ENCODE results near the gene IRS1.

Gene IRS1

GRCh38 chr2:226754821-226755604 lies 44.6 kb downstream of the IRS1 start:
- no peak for DNase-seq

- no peak for DNase-seq
These were observed 46.7 kb downstream of the IRS1 start for GRCh38 chr2:226752887-226753286.

GRCh38 chr2:226747288-226747687 lies 52.3 kb downstream of the IRS1 start:
- DNase-seq: no peak

- DNase-seq: no peak
These were observed 53.3 kb downstream of the IRS1 start for GRCh38 chr2:226746196-226746800.

- no peak for DNase-seq
These were observed 55.7 kb downstream of the IRS1 start for GRCh38 chr2:226743915-226744314.

GRCh38 chr2:226742347-226742746 lies 57.3 kb downstream of the IRS1 start:
- no peak for DNase-seq

- no peak for DNase-seq
These were observed 59.5 kb downstream of the IRS1 start for GRCh38 chr2:226740039-226740648.

GRCh38 chr2:226739545-226740030 lies 60.0 kb downstream of the IRS1 start:
- DNase-seq: no peak

GRCh38 chr2:226738821-226739544 lies 60.6 kb downstream of the IRS1 start:
- DNase-seq: no peak

- DNase-seq: no peak
These were observed 61.3 kb downstream of the IRS1 start for GRCh38 chr2:226738191-226738820.

- no peak for DNase-seq
These were observed 63.2 kb downstream of the IRS1 start for GRCh38 chr2:226736382-226736781.

- DNase-seq: no peak
These were observed 65.6 kb downstream of the IRS1 start for GRCh38 chr2:226733927-226734564.

- no peak for DNase-seq
These were observed 66.3 kb downstream of the IRS1 start for GRCh38 chr2:226733189-226733858.

- no peak for DNase-seq
These were observed 67.0 kb downstream of the IRS1 start for GRCh38 chr2:226732478-226733188.

- no peak for DNase-seq
These were observed 69.1 kb downstream of the IRS1 start for GRCh38 chr2:226730481-226730880.

- no peak for DNase-seq
These were observed 70.6 kb downstream of the IRS1 start for GRCh38 chr2:226728996-226729395.

- no peak for DNase-seq
These were observed 72.4 kb downstream of the IRS1 start for GRCh38 chr2:226727251-226727650.

- no peak for DNase-seq
These were observed 73.1 kb downstream of the IRS1 start for GRCh38 chr2:226726546-226726945.

GRCh38 chr2:226725126-226725860 lies 74.3 kb downstream of the IRS1 start:
- no peak for DNase-seq

GRCh38 chr2:226721541-226721940 lies 78.1 kb downstream of the IRS1 start:
- no peak for DNase-seq

Measured in NCI-H226 (cell line).